GM18502 (cell line): Measurements from ENCODE around the gene RASD1.
A peak's percentile ranks its signal among the peaks of the same experiment; 100 is the strongest.
"Not testable (repeated sequence)": the region's sequence is repeated elsewhere in the genome, so short reads cannot be mapped to it uniquely, and the experiment has no call there.

ENCODE experiments used
- ATAC-seq: cut with Tn5 transposase; IDR thresholded peaks from one replicate; pipeline ENCODE4 v1.9.1; 2021; ENCODE audit warnings: mild to moderate bottlenecking; ENCODE audit not compliant: unreplicated experiment, poor library complexity

The RASD1 gene

GRCh38 chr17:17499402-17500145 is 3.4 kb upstream of the RASD1 start:
- ATAC-seq = no peak

DNA sequence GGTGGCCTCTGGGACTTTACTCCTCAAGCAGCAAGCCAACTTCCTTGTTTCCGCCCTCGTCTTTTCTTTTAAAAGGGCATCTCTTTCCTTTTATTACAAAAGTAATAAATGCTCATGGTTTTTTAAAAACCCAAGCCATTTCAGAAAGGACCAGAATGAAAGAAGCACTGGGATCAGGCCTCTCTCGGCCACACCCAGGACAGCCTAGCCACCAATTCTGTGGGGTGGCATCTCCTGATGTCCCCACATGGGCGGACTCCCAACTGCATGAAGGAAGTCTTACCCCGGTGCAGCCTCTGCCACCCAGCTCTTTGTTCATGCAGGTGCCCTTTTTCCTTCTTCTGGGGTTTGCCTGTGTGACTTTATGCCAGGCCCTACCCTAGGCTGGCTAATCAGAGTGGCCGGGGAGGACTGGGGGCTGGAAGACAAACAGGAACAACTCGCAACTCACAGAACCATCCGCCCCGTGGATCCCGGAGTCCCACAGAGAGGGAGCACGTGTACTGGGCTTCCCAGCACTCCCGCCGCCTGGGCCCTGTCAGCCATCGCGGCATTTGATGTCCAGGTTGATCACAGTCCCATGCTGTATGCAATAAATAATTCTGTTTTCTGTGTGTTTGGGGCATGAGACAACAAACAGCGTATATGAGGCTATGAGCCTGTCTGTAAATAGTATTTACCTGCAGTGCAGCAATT is 2.6 kb upstream of the RASD1 start:
- no peak for ATAC-seq

GRCh38 chr17:17497845-17498520 is 1.8 kb upstream of the RASD1 start:
- ATAC-seq = no peak

DNA sequence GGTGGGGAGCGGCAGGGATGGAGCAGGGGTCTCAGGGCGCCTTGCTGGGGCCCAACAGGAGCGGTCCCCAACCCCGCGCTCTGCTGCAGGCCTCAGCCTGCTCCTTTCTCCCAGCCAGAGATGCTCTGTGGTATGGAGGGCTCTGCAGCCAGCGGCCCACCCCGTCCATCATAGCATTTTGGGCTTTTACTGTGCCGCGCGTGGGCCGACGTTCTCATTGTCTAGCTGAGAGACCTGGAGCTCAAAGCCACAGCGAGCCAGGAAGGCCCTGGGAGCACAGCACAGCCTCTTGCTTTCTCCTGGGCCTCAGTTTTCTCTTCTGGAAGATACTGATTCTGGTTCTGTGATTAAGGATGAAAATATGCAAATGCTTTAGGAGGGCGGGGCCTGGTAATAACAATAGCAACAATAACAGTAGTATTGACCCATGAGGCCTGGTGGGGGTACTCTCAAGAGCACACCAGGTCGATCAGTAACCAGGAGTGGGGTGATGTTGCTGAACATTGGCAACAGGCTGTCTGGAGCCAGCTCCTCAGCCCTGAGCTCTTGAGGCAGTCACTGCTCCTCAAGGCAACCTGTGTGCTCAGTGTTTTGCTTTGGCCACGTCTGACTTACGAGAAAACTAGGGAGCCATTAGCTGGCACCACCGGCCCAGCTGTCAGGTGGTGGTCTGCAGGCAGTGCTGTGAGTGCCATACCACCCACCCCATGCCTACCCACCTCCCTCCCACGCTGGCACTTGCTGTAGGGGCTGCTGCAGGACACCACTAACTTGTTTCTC is 1.1 kb upstream of the RASD1 start:
- ATAC-seq = no peak

DNA sequence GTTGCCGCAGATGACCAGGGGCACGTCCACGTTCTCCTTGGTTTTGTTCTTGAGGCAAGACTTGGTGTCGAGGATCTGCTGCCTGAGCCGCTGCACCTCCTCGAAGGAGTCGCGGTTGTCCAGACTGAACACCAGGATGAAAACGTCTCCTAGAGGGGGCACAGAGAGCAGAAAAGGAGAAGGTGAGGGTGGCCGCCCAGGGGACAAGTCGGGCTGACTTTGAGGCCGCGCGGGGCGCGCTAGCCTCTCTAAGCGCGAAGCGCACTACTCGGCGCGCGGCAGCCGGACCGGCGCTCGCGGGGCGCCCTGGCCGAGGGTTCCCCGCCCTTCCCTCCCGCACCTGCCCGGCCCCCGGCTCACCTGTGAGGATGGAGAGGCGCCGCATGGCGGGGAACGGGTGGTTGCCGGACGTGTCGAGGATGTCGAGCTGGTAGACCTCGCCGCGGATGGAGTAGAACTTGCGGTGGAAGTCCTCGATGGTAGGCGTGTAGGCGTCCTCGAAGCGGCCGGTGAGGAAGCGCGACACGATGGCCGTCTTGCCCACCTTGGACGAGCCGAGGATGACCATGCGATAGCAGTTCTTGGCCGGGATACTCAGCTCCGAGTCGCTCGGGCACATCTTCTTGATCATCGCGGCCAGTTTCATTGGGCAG is 533 bp downstream of the RASD1 start:
- peak; percentile 11 for ATAC-seq

GRCh38 chr17:17494870-17495535 is 1.2 kb downstream of the RASD1 start:
- no peak for ATAC-seq

DNA sequence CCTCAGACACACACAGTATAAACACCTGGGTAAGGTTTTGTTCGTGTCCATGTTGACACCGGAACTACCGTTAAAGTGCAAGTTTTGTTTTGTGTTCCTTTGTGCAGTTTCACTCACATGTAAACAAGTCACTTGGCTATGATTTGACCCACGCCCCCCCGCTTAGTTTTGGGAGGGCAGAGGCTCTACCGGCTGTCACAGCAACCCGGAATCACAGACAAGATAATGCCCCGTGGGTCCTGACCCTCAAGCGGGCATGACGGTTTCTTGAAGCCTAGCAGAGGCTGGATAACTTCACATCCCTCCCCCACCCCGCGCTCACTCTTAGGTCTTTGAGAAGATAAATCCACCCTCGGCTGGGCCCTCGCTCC is 1.7 kb downstream of the RASD1 start:
- no peak for ATAC-seq

DNA sequence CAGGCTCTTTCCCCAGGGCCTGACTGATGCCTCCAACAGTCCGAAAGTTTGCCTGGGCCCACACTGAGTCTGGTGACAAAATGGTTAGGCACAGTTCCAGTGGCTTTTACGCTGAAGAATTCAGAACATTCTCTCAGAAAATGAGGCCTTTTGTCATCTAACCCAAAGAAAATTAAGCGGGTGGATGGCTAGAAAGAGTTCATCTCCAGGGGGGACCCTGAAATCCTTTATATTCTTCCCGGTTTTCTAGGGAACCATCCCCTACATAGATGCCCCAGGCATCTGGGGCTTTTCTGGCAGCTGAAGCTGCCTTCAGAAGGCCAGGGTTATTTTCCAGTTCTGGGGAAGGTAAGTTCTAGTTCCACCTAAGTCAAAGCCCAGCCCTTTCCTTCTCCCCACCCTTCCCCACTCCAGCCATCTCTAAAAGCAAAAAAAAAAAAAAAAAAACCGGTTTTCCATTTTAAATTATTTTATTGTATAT is 2.2 kb downstream of the RASD1 start:
- ATAC-seq = no peak

DNA sequence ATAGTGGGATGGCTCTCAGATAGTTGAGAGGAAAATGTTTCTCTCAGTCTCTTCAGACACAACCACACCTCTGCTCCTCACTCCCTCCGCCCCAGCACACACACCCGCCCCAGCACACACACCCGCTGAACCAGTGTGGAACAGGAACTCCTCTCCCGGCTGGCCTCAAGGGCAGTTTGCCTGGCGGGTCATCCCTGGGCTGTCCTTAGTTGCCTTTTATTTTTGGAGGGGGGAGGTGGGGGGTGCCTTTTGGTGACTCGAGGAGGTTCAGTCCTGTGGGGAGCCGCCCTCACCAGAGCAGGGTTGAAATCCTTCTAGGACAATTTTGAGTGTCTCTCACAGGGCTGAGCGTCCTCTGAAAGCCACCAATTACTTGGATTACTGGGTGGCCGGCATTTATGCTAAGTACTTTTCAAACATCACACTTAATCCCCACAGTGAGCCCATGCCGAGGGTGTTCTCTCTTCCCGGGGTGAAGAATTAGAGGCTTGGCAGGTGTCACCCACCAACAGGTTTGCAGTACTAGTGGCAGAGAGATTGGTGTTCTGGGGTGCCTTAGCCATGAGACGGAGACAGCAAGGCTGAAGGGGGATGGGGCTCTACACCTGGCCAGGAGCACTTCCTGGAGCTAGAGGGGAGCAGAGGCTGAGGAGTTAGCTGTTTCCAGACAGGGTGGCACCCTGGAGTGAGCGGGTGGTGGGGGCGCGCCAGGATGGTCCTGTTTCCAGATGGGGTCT is 2.8 kb downstream of the RASD1 start:
- no peak for ATAC-seq

GRCh38 chr17:17492571-17492970 is 3.6 kb downstream of the RASD1 start:
- ATAC-seq = no peak

- no peak for ATAC-seq
Observed at GRCh38 chr17:17492085-17492484, 4.1 kb downstream of the RASD1 start.

GRCh38 chr17:17491546-17491988 is 4.6 kb downstream of the RASD1 start:
- ATAC-seq = no peak

GRCh38 chr17:17491031-17491471 is 5.1 kb downstream of the RASD1 start:
- no peak for ATAC-seq

GRCh38 chr17:17487998-17488397 is 8.2 kb downstream of the RASD1 start:
- ATAC-seq = no peak

DNA sequence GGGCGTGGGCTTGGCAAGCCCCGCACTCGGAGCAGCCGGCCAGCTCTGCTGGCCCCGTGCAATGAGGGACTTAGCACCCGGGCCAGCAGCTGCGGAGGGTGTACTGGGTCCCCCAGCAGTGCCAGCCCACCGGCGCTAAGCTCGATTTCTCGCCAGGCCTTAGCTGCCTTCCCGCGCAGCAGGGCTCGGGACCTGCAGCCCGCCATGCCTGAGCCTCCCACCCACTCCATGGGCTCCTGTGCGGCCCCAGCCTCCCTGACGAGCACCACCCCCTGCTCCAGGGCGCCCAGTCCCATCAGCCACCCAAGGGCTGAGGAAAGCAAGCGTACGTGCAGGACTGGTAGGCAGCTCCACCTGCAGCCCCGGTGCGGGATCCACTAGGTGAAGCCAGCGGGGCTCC is 9.8 kb downstream of the RASD1 start:
- not testable (repeated sequence) for ATAC-seq

DNA sequence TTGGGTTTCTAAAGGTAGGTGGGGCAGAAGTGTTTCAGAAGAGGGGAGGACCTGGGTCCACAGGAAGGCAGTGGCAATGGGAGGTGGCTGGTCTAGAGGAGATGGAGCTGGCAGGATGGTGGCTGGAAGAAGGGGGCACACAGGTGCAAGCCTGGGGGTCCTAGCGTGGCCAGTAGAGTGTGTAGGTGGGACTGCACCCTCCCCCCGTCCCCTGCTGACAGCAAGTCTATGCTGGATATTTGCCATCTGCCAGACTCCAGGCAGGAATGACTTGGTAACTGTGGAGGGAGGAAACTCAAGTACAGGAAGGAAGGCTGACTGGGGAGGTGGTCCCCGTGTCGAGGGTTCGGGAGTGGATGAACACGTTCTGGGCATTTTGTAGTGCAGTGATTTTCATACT is 10.8 kb downstream of the RASD1 start:
- ATAC-seq = no peak

GRCh38 chr17:17484451-17484899 is 11.7 kb downstream of the RASD1 start:
- no peak for ATAC-seq

- no peak for ATAC-seq
Observed at GRCh38 chr17:17481860-17482259, 14.3 kb downstream of the RASD1 start.
